ENCODE measurements around the gene SYNM. TPM values are rescaled to one million over a fixed set of nuclear protein-coding genes. Genes with fewer than 3 reads are reported as not detected.

The SYNM gene
- total and polyA plus RNA-seq, 5 donors from 2014 or later, result 0.13 to 1.8 (median 0.41) TPM; not detected in 2

GRCh38 chr15:99137877-99138276 is 33.0 kb downstream of the SYNM start:
- Mint-ChIP-seq H3K36me3 (no peaks in the 10 kb centered on the region), H3K9me3 (no peaks in the 10 kb centered on the region), H3K4me1 (no peaks in the 10 kb centered on the region), H3K4me3 (no peak overlapping the region), H3K27ac (no peak overlapping the region), H3K27me3 (peaks cover 5% of the 10 kb centered on the region)
- Histone ChIP-seq H3K4me1 (ENCODE audit: control insufficient read depth, insufficient read depth, low read length, poor library complexity, severe bottlenecking) (no peaks in the 10 kb centered on the region), H3K9me3 (ENCODE audit: control insufficient read depth in 2 of 2, low read length in 2 of 2) (no peaks in the 10 kb centered on the region), H3K4me3 (ENCODE audit: low read depth, low read length) (no peak overlapping the region), H3K27ac (ENCODE audit: insufficient read depth, low read length, poor library complexity, severe bottlenecking) (no peak overlapping the region), H3K36me3 (ENCODE audit: control insufficient read depth, insufficient read depth, low read length) (no peaks in the 10 kb centered on the region), H3K27me3 (ENCODE audit: control insufficient read depth, insufficient read depth, low read length) (no peaks in the 10 kb centered on the region)
- ATAC-seq (ENCODE audit: low read depth in 2 of 2) (no peak), DNase-seq (no peak)

- Histone ChIP-seq H3K27ac (ENCODE audit: insufficient read depth, low read length, poor library complexity, severe bottlenecking) (no peak overlapping the region), H3K4me3 (ENCODE audit: low read depth, low read length) (no peak overlapping the region), H3K4me1 (ENCODE audit: control insufficient read depth, insufficient read depth, low read length, poor library complexity, severe bottlenecking) (no peaks in the 10 kb centered on the region), H3K27me3 (ENCODE audit: control insufficient read depth, insufficient read depth, low read length) (no peaks in the 10 kb centered on the region), H3K9me3 (ENCODE audit: control insufficient read depth in 2 of 2, low read length in 2 of 2) (no peaks in the 10 kb centered on the region), H3K36me3 (ENCODE audit: control insufficient read depth, insufficient read depth, low read length) (no peaks in the 10 kb centered on the region)
- H3K36me3 Mint-ChIP-seq, result no peaks in the 10 kb centered on the region
- H3K4me1 Mint-ChIP-seq, result no peaks in the 10 kb centered on the region
- no peak overlapping the region for H3K4me3 Mint-ChIP-seq
- H3K9me3 Mint-ChIP-seq, result no peaks in the 10 kb centered on the region
- no peak overlapping the region for H3K27ac Mint-ChIP-seq
- DNase-seq (no peak), ATAC-seq (ENCODE audit: low read depth in 2 of 2) (no peak)
- peaks cover 5% of the 10 kb centered on the region for H3K27me3 Mint-ChIP-seq
These were observed 33.7 kb downstream of the SYNM start for GRCh38 chr15:99138491-99138982.

- DNase-seq (no peak), ATAC-seq (ENCODE audit: low read depth in 2 of 2) (no peak)
- Histone ChIP-seq H3K4me1 (ENCODE audit: control insufficient read depth, insufficient read depth, low read length, poor library complexity, severe bottlenecking) (no peaks in the 10 kb centered on the region), H3K4me3 (ENCODE audit: low read depth, low read length) (no peak overlapping the region), H3K27me3 (ENCODE audit: control insufficient read depth, insufficient read depth, low read length) (no peaks in the 10 kb centered on the region), H3K27ac (ENCODE audit: insufficient read depth, low read length, poor library complexity, severe bottlenecking) (no peak overlapping the region), H3K36me3 (ENCODE audit: control insufficient read depth, insufficient read depth, low read length) (no peaks in the 10 kb centered on the region), H3K9me3 (ENCODE audit: control insufficient read depth in 2 of 2, low read length in 2 of 2) (no peaks in the 10 kb centered on the region)
- H3K36me3 Mint-ChIP-seq, result no peaks in the 10 kb centered on the region
- H3K4me3 Mint-ChIP-seq, result no peak overlapping the region
- H3K9me3 Mint-ChIP-seq, result no peaks in the 10 kb centered on the region
- no peak overlapping the region for H3K27ac Mint-ChIP-seq
- H3K27me3 Mint-ChIP-seq, result peaks cover 5% of the 10 kb centered on the region
- no peaks in the 10 kb centered on the region for H3K4me1 Mint-ChIP-seq
These were observed 34.4 kb downstream of the SYNM start for GRCh38 chr15:99139276-99139675.

- no peak for ATAC-seq (ENCODE audit: low read depth in 2 of 2)
- H3K9me3 ChIP-seq (ENCODE audit: control insufficient read depth in 2 of 2, low read length in 2 of 2), result no peaks in the 10 kb centered on the region
These were observed 35.7 kb downstream of the SYNM start for GRCh38 chr15:99140590-99140989.

GRCh38 chr15:99141943-99142342 is 37.1 kb downstream of the SYNM start:
- Mint-ChIP-seq H3K27ac (no peak overlapping the region), H3K36me3 (no peaks in the 10 kb centered on the region), H3K9me3 (no peaks in the 10 kb centered on the region), H3K4me3 (no peak overlapping the region), H3K27me3 (no peaks in the 10 kb centered on the region), H3K4me1 (no peaks in the 10 kb centered on the region)
- Histone ChIP-seq H3K9me3 (ENCODE audit: control insufficient read depth in 2 of 2, low read length in 2 of 2) (no peaks in the 10 kb centered on the region), H3K36me3 (ENCODE audit: control insufficient read depth, insufficient read depth, low read length) (no peaks in the 10 kb centered on the region), H3K4me3 (ENCODE audit: low read depth, low read length) (no peak overlapping the region), H3K27ac (ENCODE audit: insufficient read depth, low read length, poor library complexity, severe bottlenecking) (no peak overlapping the region), H3K4me1 (ENCODE audit: control insufficient read depth, insufficient read depth, low read length, poor library complexity, severe bottlenecking) (no peaks in the 10 kb centered on the region), H3K27me3 (ENCODE audit: control insufficient read depth, insufficient read depth, low read length) (no peaks in the 10 kb centered on the region)
- DNase-seq (no peak), ATAC-seq (ENCODE audit: low read depth in 2 of 2) (no peak)

More at GRCh38 chr15:99140590-99140989, 35.7 kb downstream of the SYNM start:
- H3K4me1 Mint-ChIP-seq, result no peaks in the 10 kb centered on the region
- H3K4me3 Mint-ChIP-seq, result no peak overlapping the region
- H3K4me1 ChIP-seq (ENCODE audit: control insufficient read depth, insufficient read depth, low read length, poor library complexity, severe bottlenecking), result no peaks in the 10 kb centered on the region
- H3K27me3 Mint-ChIP-seq, result peaks cover 2% of the 10 kb centered on the region
- no peak overlapping the region for H3K27ac Mint-ChIP-seq
- no peak overlapping the region for H3K27ac ChIP-seq (ENCODE audit: insufficient read depth, low read length, poor library complexity, severe bottlenecking)
- no peak overlapping the region for H3K4me3 ChIP-seq (ENCODE audit: low read depth, low read length)
- no peaks in the 10 kb centered on the region for H3K36me3 ChIP-seq (ENCODE audit: control insufficient read depth, insufficient read depth, low read length)
- H3K9me3 Mint-ChIP-seq, result no peaks in the 10 kb centered on the region
- no peak for DNase-seq
- H3K36me3 Mint-ChIP-seq, result no peaks in the 10 kb centered on the region
- H3K27me3 ChIP-seq (ENCODE audit: control insufficient read depth, insufficient read depth, low read length), result no peaks in the 10 kb centered on the region

- Mint-ChIP-seq H3K27me3 (no peaks in the 10 kb centered on the region), H3K9me3 (no peaks in the 10 kb centered on the region), H3K4me1 (no peaks in the 10 kb centered on the region), H3K27ac (no peak overlapping the region), H3K4me3 (no peak overlapping the region), H3K36me3 (no peaks in the 10 kb centered on the region)
- H3K36me3 ChIP-seq (ENCODE audit: control insufficient read depth, insufficient read depth, low read length), result no peaks in the 10 kb centered on the region
- no peak overlapping the region for H3K27ac ChIP-seq (ENCODE audit: insufficient read depth, low read length, poor library complexity, severe bottlenecking)
- no peak overlapping the region for H3K4me3 ChIP-seq (ENCODE audit: low read depth, low read length)
- no peaks in the 10 kb centered on the region for H3K9me3 ChIP-seq (ENCODE audit: control insufficient read depth in 2 of 2, low read length in 2 of 2)
- H3K27me3 ChIP-seq (ENCODE audit: control insufficient read depth, insufficient read depth, low read length), result no peaks in the 10 kb centered on the region
- ATAC-seq (ENCODE audit: low read depth in 2 of 2), result no peak
- no peaks in the 10 kb centered on the region for H3K4me1 ChIP-seq (ENCODE audit: control insufficient read depth, insufficient read depth, low read length, poor library complexity, severe bottlenecking)
- DNase-seq, result no peak
These were observed 37.7 kb downstream of the SYNM start for GRCh38 chr15:99142562-99142961.

- Mint-ChIP-seq H3K4me3 (no peak overlapping the region), H3K9me3 (no peaks in the 10 kb centered on the region), H3K4me1 (no peaks in the 10 kb centered on the region), H3K27me3 (no peaks in the 10 kb centered on the region), H3K36me3 (no peaks in the 10 kb centered on the region), H3K27ac (no peak overlapping the region)
- no peak overlapping the region for H3K27ac ChIP-seq (ENCODE audit: insufficient read depth, low read length, poor library complexity, severe bottlenecking)
- ATAC-seq (ENCODE audit: low read depth in 2 of 2), result no peak
- H3K27me3 ChIP-seq (ENCODE audit: control insufficient read depth, insufficient read depth, low read length), result no peaks in the 10 kb centered on the region
- H3K4me1 ChIP-seq (ENCODE audit: control insufficient read depth, insufficient read depth, low read length, poor library complexity, severe bottlenecking), result no peaks in the 10 kb centered on the region
- DNase-seq, result no peak
- H3K4me3 ChIP-seq (ENCODE audit: low read depth, low read length), result no peak overlapping the region
- no peaks in the 10 kb centered on the region for H3K9me3 ChIP-seq (ENCODE audit: control insufficient read depth in 2 of 2, low read length in 2 of 2)
- H3K36me3 ChIP-seq (ENCODE audit: control insufficient read depth, insufficient read depth, low read length), result no peaks in the 10 kb centered on the region
These were observed 38.4 kb downstream of the SYNM start for GRCh38 chr15:99143242-99143641.

- H3K9me3 Mint-ChIP-seq, result no peaks in the 10 kb centered on the region
- no peak for DNase-seq
- H3K36me3 ChIP-seq (ENCODE audit: control insufficient read depth, insufficient read depth, low read length), result no peaks in the 10 kb centered on the region
- no peak for ATAC-seq (ENCODE audit: low read depth in 2 of 2)
- H3K4me3 ChIP-seq (ENCODE audit: low read depth, low read length), result no peak overlapping the region
- no peaks in the 10 kb centered on the region for H3K36me3 Mint-ChIP-seq
- no peaks in the 10 kb centered on the region for H3K9me3 ChIP-seq (ENCODE audit: control insufficient read depth in 2 of 2, low read length in 2 of 2)
- no peaks in the 10 kb centered on the region for H3K4me1 ChIP-seq (ENCODE audit: control insufficient read depth, insufficient read depth, low read length, poor library complexity, severe bottlenecking)
- H3K27ac ChIP-seq (ENCODE audit: insufficient read depth, low read length, poor library complexity, severe bottlenecking), result no peak overlapping the region
- H3K4me1 Mint-ChIP-seq, result no peaks in the 10 kb centered on the region
- no peaks in the 10 kb centered on the region for H3K27me3 ChIP-seq (ENCODE audit: control insufficient read depth, insufficient read depth, low read length)
- H3K27me3 Mint-ChIP-seq, result no peaks in the 10 kb centered on the region
- no peak overlapping the region for H3K4me3 Mint-ChIP-seq
- no peak overlapping the region for H3K27ac Mint-ChIP-seq
These were observed 39.1 kb downstream of the SYNM start for GRCh38 chr15:99143655-99144610.

Data from CD4-positive, CD25-positive, alpha-beta regulatory T cell (primary cell).